Right lobe of liver (tissue), 6 donors: ENCODE measurements around the gene UNC13D. TPM values are rescaled to one million over a fixed set of nuclear protein-coding genes. Genes with fewer than 3 reads are reported as not detected.

ENCODE experiments used
- ATAC-seq, 4 donors: fragments of 200-7000 bp; cut with Tn5 transposase; one replicate each; pipeline ENCODE4 v1.9.1; 2020; ENCODE audit warnings: mild to moderate bottlenecking in 4 of 4, moderate library complexity in 4 of 4
- DNase-seq, 3 donors: peaks; one replicate each; pipeline ENCODE4 v3.0.0-alpha.2; 2020
- H3K27ac ChIP-seq, 3 donors: fragments of 200-600 bp; one replicate each; pipeline ENCODE4 v1.8.0; 2022
- H3K27me3 ChIP-seq, 2 donors: fragments of 200-600 bp; one replicate each; pipeline ENCODE4 v1.8.0; 2022
- H3K36me3 ChIP-seq, 4 donors: fragments of 200-600 bp; sonication (generic) in 1 of 4; one replicate each; pipeline versions ENCODE4 v1.5.1 to v1.8.0; 2017 to 2022; ENCODE audit warnings: control low read depth in 1 of 4
- H3K4me1 ChIP-seq, 4 donors: fragments of 200-600 bp; sonication (generic) in 1 of 4; one replicate each; pipeline versions ENCODE4 v1.5.1 to v1.8.0; 2017 to 2022; ENCODE audit warnings: control low read depth in 1 of 4
- H3K4me3 ChIP-seq, 3 donors: fragments of 200-600 bp; one replicate each; pipeline ENCODE4 v1.8.0; 2022
- H3K9me3 ChIP-seq, 4 donors: fragments of 200-600 bp; sonication (generic) in 1 of 4; one replicate each; pipeline versions ENCODE4 v1.5.1 to v1.8.0; 2017 to 2022; ENCODE audit warnings: control low read depth in 1 of 4
- POLR2A ChIP-seq: fragments of 450-650 bp; IDR thresholded peaks from one replicate; pipeline ENCODE4 v1.6.1; 2017; ENCODE audit warnings: antibody characterized with exemption, mild to moderate bottlenecking
- WGBS: methylation state at CpG from one replicate; pipeline ENCODE4 v1.1.6; 2018; ENCODE audit warnings: low coverage, low lambda C conversion rate; ENCODE audit not compliant: insufficient coverage; ENCODE audit errors: missing lambda C conversion rate; 5-methylcytosine and 5-hydroxymethylcytosine counted together
- intact Hi-C, 2 donors: fragments of 100-400 bp; cut with DNase I; formaldehyde crosslinking; loops; one replicate each; pipeline versions ENCODE4 v1.11.2 to v1.14.1; 2022
- total RNA-seq, 6 experiments: library from RNA; depleted of rRNA in 2 of 6; stranded (reverse); fragments of >200 nt in 2 of 6; fragmentation: NEBNext Ultra II Directional in 3 of 6; extraction: Animal tissue kit (Norgen Biotek cat#: 25700) in 3 of 6; gene quantifications; one replicate each; pipeline versions ENCODE4 v1.1.0 to v1.2.4, GENCODE V29; 2016 to 2023
- TF ChIP-seq, protein P1 (sequence below), 4 donors: fragments of 200-600 bp in 3 of 4; fragments of 450-650 bp in 1 of 4; IDR thresholded peaks; one replicate each; pipeline versions ENCODE4 v1.5.1 to v1.8.0; 2016 to 2022; ENCODE audit warnings: antibody characterized with exemption in 4 of 4, mild to moderate bottlenecking in 2 of 4
- donor health status: DM: no; HTN: yes; CAD: no.
- donor health status: DM: no; HTN: no; CAD: no.
- donor health status: DM: no; HTN: no; CAD: no.
- donor health status: DM: no; HTN: yes; CAD: no.
- donor health status: DM: no; HTN: yes; CAD: no.

The UNC13D gene
- total RNA-seq, 6 experiments from 2014 or later = 3.4 to 12.5 (median 10.7) TPM

DNA sequence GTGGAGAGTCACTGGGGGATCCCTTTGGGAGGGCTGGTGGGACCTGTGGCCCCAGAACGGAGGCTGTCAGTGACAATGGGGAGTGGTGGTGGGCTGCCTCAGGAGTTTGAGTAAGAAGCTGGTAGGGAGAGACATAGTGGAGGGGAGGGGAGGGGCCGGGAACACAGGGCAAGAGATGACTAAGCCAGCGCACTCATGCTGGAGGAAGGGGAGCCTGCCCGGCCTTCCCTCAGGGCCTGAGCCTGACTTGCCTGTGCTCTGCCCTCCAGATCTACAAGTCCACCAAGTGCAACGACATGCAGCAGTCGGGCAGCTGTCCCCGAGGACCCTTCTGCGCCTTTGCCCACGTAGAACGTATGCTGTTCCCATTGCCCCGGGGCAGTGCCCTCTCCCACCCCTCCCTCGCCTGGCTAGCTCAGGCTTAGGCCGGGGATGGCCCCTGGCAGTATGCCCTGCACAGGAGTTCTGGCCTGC, 29.3 kb downstream of the UNC13D start:
- WGBS = no CpG with 5 or more reads among the region's 13 CpGs
- TF ChIP-seq, protein P1, sequence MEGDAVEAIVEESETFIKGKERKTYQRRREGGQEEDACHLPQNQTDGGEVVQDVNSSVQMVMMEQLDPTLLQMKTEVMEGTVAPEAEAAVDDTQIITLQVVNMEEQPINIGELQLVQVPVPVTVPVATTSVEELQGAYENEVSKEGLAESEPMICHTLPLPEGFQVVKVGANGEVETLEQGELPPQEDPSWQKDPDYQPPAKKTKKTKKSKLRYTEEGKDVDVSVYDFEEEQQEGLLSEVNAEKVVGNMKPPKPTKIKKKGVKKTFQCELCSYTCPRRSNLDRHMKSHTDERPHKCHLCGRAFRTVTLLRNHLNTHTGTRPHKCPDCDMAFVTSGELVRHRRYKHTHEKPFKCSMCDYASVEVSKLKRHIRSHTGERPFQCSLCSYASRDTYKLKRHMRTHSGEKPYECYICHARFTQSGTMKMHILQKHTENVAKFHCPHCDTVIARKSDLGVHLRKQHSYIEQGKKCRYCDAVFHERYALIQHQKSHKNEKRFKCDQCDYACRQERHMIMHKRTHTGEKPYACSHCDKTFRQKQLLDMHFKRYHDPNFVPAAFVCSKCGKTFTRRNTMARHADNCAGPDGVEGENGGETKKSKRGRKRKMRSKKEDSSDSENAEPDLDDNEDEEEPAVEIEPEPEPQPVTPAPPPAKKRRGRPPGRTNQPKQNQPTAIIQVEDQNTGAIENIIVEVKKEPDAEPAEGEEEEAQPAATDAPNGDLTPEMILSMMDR (IDR thresholded peaks at IDR 0.05) = no peak
- no peak for TF ChIP-seq POLR2A
- DNase-seq (peak in 2 of 3 donors; percentile 46 to 49), ATAC-seq (no peak)
- Histone ChIP-seq H3K36me3 (peaks cover 0 to 48% (median 25%) of the 10 kb centered on the region in 4 donors), H3K27me3 (no peaks in the 10 kb centered on the region), H3K4me1 (peaks cover 0 to 2% (median under 1%) of the 10 kb centered on the region in 4 donors), H3K9me3 (no peaks in the 10 kb centered on the region), H3K4me3 (no peak overlapping the region), H3K27ac (no peak overlapping the region)
- intact Hi-C loops = no loop called here

DNA sequence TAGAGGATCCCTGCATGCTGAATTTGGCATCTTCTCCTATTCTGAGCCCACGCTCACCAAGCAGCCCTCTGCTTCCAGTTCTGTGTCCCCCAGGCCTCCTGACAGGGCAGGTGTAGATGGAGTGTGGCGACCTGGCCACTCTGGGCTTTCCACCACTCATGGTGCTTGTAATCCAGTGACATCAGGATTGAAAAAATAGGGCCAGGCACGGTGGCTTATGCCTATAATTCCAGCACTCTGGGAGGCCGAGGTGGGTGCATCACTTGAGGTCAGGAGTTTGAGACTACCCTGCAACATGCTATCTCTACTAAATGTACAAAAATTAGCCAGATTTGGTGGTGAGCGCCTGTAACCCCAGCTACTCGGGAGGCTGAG, 30.2 kb downstream of the UNC13D start:
- H3K4me1 ChIP-seq = peaks cover 0 to 10% (median 7%) of the 10 kb centered on the region in 4 donors
- no peaks in the 10 kb centered on the region for H3K27me3 ChIP-seq
- H3K9me3 ChIP-seq = no peaks in the 10 kb centered on the region
- DNase-seq (no peak), ATAC-seq (no peak)
- no peak overlapping the region for H3K4me3 ChIP-seq
- no peak overlapping the region for H3K27ac ChIP-seq
- WGBS = 94% methylated on average over 2 of the region's 6 CpGs
- intact Hi-C loops = no loop called here
- H3K36me3 ChIP-seq = peaks cover 0 to 40% (median 19%) of the 10 kb centered on the region in 4 donors
- TF ChIP-seq, protein P1 (IDR thresholded peaks at IDR 0.05) = no peak
- no peak for TF ChIP-seq POLR2A

DNA sequence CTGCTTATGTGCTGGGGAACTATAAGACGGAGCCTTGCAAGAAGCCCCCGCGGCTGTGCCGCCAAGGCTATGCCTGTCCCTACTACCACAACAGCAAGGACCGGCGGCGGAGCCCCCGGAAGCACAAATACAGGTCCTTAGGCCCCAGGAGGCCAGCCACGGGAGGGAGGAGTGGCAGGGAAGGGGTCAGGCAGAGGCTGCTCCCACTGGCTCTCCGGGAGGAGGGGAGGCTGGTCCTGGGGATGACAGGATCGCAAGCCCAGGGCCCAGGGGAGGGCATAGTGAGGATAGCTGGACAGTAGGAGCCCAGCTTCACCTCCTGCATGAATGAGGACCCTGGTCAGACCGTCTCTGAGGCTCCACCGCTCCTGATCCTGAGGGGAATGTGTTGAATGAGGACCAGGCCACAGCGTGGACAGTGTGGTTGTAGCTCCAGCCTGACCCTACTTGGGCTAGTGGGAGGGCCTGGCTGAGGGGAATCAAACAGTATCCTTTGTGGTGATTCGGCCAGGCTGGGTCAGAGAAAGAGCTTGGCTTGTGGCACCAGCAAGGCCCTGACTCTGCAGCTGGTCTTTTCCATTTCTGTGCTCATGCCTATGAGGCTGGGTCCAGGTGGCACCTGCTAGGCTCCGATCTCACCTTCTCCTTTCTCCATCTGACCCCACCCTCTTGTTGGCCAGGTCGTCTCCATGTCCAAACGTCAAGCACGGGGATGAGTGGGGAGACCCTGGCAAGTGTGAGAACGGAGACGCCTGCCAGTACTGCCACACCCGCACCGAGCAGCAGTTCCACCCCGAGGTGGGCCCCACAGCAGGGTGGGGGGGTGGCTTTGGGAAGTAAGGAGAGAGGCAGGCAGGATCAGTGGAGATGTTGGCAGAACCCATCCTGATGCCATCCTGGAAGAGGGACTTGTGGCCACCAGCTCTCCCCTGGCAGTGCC, 30.9 kb downstream of the UNC13D start:
- TF ChIP-seq POLR2A = no peak
- TF ChIP-seq, protein P1 (IDR thresholded peaks at IDR 0.05) = no peak
- 89% methylated on average over 12 of the region's 24 CpGs for WGBS
- no peaks in the 10 kb centered on the region for H3K9me3 ChIP-seq
- H3K36me3 ChIP-seq = peaks cover 0 to 33% (median 14%) of the 10 kb centered on the region in 4 donors
- peaks cover 0 to 14% (median 7%) of the 10 kb centered on the region in 4 donors for H3K4me1 ChIP-seq
- H3K4me3 ChIP-seq = no peak overlapping the region
- ATAC-seq = no peak
- no peak overlapping the region for H3K27ac ChIP-seq
- intact Hi-C loops = no loop called here
- peak in 2 of 3 donors; percentile 45 to 46 for DNase-seq
- no peaks in the 10 kb centered on the region for H3K27me3 ChIP-seq

DNA sequence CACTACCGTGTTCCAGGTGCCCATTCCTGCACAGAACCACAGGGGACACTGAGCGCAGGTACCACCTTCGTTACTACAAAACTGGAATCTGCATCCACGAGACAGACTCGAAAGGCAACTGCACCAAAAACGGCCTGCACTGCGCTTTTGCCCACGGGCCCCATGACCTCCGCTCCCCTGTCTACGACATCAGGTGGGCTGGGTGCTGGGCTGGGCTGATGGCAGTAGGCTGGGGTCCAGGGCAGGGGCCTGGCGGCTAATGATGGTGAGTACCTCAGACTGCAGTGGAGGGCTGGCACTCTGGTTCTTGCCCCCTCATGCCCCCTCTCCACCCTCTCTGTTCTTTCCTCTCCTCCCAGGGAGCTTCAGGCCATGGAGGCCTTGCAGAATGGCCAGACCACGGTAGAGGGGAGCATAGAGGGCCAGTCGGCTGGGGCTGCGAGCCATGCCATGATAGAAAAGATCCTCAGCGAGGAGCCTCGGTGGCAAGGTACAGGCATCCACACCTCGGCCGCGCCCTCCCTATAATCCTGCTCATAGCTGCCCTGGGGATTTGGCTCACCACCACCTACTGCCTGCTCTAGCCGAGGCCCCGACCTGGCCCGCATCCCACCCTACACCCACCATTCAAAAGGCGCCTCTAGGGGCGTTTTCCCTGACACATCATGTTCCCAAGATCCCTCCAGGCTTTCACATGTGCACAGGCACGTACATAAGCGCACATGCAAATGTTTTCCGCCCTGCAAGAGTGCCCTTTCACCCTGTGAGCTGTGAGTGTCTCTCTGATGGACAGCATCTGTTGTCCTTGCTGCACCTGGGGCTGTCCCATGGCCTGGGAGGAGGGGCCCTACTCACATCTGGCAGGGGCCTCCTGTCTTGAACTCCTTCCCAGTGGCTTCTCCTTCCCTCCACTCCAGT, 31.8 kb downstream of the UNC13D start:
- Histone ChIP-seq H3K27ac (no peak overlapping the region), H3K9me3 (no peaks in the 10 kb centered on the region), H3K4me1 (peaks cover 0 to 16% (median 7%) of the 10 kb centered on the region in 4 donors), H3K36me3 (peaks cover 0 to 30% (median 12%) of the 10 kb centered on the region in 4 donors), H3K27me3 (no peaks in the 10 kb centered on the region), H3K4me3 (no peak overlapping the region)
- peak in 2 of 3 donors; percentile 37 to 43 for DNase-seq
- intact Hi-C loops = no loop called here
- ATAC-seq = no peak
- 94% methylated on average over 11 of the region's 27 CpGs for WGBS
- no peak for TF ChIP-seq POLR2A
- TF ChIP-seq, protein P1 (IDR thresholded peaks at IDR 0.05) = no peak
